Suppressor macrophage treated with lipopolysaccharide for 1 hour (primary cell): ENCODE measurements around the gene EFCC1.

Source experiments
- DNase-seq, 3 donors: peaks; one replicate each; pipeline ENCODE4 v3.0.0-alpha.2; 2020 to 2022

Gene EFCC1

DNA sequence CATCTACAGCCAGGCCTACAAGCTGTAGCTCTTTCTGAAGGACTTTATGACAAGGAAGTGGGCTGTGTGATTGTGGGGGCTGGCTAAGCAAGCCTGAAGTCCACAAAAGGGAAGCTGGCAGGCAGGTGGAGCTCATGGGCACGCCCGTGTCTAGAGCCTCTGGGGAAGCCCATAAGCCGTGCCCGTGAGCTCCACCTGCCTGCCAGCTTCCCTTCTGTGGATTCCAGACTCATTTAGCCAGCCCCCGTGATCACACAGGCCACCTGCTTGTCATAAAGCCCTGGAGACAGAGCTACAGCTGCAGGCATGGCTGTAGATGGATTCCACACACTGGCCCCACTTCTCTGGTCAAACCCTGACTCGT is 15.2 kb downstream of the EFCC1 start:
- peak; percentile 36 to 51 (median 41) for DNase-seq

DNA sequence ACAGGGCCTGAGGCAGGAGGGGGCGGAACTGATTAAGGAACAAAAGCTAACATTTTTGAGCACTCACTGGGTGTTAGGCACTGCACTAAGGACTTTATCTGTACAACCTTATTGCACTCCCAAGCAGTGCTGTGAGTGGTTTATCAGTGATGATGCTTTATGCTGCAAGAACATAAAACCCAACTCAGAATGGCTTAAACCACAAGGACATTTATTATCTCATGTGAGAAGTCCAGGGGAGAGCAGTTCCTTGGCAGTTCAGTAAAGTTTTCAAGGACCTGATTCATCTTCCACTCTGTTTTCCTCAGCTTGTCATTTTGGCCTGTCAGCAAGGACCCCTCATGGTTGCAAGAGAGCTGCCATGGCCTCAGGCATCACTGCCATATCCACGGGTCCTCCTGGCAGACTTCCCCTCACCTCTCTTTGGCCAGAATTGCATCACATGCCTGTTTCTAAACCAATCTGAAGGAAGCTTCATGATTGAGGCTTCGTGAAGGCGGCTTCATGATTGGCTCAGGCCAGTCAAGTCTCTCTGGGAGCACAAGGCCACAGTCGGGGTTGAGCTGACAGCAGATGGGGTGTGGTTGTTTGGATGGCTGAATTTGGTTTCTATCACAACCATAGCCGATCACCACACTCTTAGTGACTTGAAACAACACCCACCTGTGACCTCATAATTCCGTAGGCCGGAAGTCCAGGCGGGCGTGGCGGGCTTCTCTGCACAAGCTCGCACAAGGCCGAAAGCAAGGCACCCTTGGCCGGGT is 15.8 kb downstream of the EFCC1 start:
- no peak for DNase-seq

DNA sequence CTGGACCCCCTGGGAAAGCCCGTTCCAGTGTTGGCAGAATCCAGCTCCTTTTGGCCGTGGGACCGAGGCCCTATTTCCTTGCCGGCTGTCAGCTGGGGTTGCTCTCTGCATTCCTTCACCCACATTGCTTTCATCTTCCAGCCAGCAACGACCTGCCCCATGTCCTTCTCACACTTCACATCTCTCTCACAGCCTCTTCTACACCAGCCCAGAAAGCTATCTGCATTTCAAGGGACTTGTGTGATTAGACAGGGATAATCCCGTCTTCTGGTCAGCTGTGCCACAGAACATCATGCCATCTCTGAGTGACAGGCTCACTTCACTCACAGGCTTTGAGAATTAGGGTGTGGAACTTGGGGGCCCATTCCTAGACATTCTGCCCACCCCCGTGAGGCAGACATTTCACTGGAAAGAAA is 16.4 kb downstream of the EFCC1 start:
- DNase-seq: no peak

DNA sequence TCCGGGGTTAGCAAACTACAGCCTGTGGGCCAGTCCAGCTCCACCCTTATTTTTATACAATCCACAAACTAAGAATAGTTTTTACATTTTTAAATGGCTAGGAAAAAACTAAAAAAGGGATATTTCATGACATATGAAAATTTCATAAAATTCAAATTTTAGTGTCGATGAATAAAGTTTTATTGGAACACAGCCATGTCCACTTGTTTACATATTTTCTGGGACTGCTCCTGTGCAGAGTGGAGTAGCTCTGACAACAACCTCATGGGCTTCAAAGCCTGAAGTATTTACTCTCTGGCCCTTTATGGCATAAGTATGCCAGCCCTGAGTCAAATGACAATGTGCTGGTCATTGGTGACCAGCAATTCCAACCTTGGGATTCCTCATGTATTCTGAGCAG is 17.2 kb downstream of the EFCC1 start:
- no peak for DNase-seq

DNA sequence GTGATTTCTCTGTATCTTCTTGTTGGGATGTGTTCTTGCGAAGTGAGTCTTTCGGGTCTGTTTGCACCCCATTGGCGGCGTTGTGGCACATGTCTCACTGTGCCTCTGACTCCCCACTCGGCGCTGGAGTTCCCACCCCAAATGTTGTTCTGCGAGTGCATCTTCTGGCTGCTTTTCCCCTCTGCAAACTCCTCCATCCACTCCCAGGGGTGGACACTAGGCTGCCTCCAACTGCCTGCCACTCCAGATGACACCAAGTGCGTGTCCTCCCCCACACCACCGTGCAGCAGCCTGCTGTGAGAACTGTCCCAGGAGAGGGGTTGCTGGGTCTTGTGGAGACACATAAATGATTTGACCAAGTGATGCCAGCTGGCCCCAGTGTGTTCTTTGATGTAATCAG is 17.6 kb downstream of the EFCC1 start:
- DNase-seq: no peak

DNA sequence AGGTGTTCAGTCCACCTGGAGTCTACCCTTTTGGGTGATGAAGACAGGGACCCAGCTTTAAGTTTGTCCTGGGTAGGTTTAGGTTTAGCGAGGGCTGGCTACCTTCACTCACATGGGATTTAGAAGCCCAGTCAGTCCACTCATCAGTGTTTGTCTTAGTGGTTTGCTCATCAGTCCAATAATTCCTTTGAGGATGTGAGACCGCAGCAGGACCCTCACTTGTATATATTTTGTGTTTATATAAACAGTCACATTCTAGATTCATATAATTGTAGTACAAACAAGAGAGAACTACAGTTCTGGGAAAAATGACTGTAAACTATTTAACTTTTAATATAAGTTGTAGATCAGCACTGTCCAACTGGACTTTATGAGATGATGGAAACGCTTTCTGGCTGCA is 18.2 kb downstream of the EFCC1 start:
- no peak for DNase-seq

DNA sequence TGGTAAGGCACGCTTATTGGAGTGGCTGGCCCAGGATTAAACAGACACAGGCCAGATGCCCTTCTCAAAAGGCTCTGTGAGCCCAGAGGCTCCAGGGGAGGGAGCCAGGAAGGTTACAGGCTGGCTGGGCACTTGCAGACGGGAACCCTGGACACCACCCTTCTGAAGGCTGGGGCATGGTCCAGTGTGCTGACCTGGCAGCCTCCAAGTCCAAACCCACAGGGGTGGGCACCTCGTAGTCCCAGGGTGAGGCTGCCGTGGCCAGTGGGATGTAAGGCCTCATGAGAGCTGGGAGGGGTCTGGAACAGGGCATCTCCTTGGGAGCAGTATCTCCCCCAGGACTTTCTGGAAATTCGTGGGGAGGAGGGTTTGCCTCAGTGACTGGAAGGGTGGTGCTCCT is 19.6 kb downstream of the EFCC1 start:
- no peak for DNase-seq

DNA sequence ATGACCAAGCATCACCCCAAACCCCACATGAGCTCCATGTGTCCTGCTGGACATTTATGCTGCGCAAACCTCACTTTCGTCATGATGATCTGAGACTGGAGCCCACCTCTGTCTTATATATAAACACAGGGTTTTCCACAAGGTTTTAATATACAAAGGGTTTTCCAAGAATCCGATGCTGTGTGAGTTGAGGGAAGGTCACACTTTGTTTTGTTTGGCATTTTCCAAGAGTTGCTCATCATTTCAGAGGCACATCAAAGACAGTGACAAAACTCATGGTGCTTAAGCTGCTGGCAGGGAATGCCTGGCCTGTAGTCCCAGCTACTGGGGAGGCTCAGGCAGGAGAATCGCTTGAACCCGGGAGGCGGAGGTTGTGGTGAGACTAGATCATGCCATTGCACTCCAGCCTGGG is 20.0 kb downstream of the EFCC1 start:
- no peak for DNase-seq

DNA sequence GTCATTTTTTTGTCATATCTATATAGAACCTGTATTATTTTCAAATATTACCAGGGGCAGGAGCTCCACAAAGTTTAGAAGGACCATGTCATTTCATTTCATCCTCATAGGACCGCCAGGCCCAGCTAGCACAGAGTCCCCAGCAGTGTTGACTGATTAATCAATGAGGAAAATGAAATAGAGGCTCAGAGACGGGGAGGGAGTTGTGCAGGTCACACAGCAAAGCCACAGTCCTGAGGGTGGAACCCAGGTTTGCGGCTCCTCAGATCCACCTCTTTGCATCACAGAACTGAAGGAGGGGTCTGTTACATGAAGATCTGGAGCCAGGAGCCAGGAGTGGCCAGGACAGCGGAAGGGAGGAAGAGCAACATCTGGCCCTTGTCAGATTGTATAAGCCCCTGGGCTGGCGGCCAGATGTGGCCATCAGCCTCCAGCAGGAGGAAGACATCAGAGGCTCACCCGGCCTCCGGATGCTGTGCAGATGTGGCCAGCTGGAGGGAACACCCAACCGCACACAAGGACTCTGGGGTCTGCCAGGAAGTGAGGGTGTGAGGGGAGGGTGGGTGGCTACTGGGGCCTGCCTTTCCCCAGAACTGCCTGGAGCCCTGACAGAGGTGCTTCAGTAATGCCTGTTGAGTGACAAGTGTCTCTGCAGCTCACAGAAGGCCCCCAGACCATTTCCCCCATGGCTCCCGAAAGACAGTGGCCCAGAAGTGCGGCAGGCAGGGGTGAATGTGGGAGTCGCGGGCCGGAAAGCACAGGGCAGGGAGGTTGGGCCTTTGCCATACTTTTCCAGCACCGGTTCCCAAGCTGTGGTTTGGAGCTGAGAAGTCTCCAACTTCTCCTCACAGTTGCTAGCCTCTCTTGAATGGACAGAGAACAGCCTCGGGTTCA is 21.3 kb downstream of the EFCC1 start:
- DNase-seq: no peak

DNA sequence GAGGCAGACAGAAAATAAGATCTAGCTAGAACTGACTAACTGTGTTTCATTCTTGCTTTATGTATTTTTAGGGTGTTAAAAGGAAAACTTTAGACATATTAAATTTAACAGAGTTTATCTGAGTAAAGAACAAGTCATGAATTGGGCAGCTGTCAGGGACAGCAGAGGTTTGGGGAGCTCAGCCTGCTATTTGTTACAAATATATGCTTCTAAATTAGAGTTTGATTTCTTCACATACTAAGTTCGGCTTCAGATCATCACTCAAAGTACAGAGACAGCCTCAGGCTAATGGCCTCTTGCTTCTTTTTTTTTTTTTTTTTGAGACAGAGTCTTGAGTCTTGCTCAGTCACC is 21.9 kb downstream of the EFCC1 start:
- DNase-seq: no peak

DNA sequence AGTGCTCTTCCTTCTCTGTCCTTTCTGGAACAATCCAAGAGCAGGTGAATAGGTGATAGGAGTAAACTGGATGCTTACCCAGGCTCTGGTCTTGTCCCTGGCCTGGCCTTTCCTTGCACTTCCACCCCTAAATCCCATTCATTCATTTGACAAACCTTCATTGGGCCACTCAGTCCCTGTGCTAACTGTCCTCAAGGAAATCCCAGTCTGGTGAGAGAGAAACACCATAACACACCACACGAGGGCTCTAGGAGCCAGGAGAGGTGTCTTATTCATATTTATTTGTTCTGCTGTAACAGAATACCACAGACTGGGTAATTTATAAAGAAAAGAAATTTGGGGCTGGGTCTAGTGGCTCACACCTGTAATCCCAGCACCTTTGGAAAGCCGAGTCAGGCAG is 22.8 kb downstream of the EFCC1 start:
- DNase-seq: no peak

DNA sequence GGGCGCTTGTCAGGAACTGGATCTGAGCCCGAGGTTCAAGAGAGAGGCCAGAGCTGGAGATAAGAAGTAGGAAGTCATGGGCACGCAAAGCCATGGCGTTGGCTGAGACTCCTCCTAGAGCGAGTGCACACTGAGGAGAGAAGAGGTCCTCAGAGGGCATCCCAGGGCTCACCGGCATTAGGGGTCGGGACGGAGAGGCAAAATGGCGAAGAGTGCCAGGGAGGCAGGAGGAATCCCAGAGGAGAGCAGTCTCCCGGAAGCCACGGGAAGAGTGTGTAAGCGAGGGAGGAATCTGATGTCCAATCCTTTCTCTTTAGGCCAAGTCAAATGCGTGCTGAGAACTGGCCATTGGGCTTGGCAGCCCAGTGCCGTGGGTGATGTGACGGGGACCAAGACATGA is 24.0 kb downstream of the EFCC1 start:
- DNase-seq: no peak

DNA sequence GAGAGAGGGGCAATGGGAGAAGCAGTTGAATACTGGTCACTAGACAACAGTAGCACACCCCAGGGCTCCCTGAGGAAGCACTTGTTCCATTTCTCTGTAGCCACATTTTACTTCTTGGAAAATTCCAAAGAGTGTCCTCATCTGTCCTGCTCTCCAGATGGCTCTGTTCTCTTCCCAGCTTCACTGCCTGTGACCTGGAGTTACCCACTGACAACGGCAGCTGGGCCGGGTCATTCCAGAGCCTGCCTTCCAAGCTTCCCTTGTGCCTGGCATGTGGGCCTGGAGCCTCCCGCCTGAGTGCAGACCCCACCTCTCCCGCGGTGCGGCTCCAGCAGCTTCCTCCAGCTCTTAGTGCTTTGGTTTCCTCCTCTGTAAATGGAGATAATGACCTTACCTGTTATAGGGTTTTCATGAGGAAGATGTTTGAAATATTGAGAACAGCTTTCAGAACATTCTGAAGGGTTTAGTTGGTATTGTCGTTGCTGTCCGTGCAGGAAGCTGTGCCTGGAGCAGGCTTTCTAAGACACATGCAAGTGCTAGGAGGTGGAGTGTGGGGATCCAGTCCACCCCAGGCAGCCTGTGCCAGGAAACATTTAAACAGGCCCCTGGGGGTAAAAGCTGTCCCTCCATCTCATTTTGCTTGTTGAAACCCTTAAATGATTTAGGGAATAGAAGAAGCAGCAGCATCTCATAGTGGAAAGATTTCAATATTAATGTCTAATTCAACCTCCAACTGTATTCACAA is 24.8 kb downstream of the EFCC1 start:
- no peak for DNase-seq

DNA sequence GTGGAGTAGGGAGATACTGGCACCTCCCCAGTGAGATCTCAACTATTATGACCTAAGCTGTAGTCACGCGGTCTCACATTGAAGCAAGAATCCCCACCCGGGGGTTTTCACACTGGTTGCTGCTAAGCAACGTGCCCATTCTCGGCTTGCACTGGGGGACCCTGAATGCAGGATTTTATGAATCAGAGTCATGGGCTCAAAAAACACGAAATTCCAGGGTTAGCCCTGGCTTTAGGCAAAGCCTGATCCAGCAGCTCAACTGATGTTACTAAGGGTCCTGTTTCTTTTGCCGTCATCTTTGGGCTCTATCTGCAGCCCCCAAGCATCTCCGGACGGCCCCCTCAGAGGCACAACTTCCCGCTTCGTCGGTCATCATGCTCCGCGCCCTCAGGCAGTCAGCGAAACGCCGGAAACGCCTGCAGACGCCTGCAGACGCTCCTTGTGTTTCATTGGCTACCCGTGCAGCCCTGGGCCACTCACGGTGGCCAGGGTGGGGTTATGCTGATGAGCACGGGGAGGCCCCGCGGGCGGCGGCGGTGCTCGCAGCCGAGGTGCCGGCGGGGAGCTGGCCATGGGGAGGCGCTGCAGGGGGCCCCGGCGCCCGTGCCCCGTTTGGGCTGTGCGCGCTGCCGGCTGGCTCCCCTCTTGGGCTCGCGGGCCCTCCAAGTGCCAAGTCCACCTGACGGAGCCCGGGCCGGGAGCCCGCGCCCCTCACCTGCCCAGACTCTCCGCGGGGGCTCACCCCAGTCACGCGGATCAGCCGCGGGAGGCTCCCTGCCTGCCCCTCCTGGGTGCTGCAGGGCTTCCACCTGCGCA is 25.8 kb downstream of the EFCC1 start:
- DNase-seq: peak; percentile 92 to 96 (median 93)

DNA sequence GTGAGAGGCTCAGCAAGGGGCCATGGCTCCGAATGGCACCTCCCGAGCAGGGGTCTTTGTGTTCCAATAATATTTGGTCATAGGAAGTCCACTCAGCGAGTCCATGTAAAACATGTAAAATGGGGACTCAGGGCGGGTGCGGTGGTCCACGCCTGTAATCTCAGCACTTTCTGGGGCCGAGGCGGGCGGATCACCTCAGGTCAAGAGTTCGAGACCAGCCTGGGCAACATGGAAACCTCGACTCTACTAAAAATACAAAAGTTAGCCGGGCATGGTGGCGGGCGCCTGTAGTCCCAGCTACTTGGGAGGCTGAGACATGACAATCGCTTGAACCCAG is 26.4 kb downstream of the EFCC1 start:
- DNase-seq: no peak

DNA sequence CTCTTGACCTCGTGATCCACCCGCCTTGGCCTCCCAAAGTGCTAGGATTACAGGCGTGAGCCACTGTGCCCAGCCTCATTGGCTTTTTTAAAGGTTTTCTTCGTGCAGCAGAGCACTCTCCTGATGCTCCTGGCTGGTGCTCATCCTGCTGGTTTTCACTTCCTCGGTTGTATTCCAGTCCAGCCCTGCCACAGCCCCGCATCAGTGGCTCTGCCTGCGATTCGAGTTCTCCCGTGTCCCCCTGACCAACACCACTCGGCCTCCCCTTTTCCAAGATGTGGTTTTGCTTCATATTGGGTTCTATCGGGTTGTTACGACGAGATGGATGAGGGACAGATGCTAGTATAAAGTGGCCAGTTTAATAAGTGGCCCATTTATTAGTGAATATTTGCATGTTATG is 27.8 kb downstream of the EFCC1 start:
- DNase-seq: no peak

DNA sequence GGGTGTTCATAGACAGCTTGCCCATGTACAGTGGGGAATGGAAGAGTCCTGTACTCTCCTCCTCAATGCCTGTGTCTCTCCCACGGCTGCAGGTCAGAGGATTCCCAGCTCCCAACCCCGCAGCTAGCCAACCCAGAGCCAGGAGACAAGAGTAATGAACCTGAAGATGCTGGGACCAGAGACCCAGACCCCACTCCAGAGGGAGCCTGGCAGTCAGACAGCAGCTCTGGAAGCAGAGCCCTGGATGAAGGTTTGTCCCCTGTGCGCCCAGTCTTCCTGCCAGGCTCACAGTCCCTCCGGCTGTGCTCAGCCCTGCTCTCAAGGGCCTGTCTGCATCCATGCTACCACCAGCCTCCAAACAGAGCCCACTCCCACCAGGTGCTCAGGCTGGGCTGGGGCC is 29.5 kb downstream of the EFCC1 start:
- DNase-seq: no peak

DNA sequence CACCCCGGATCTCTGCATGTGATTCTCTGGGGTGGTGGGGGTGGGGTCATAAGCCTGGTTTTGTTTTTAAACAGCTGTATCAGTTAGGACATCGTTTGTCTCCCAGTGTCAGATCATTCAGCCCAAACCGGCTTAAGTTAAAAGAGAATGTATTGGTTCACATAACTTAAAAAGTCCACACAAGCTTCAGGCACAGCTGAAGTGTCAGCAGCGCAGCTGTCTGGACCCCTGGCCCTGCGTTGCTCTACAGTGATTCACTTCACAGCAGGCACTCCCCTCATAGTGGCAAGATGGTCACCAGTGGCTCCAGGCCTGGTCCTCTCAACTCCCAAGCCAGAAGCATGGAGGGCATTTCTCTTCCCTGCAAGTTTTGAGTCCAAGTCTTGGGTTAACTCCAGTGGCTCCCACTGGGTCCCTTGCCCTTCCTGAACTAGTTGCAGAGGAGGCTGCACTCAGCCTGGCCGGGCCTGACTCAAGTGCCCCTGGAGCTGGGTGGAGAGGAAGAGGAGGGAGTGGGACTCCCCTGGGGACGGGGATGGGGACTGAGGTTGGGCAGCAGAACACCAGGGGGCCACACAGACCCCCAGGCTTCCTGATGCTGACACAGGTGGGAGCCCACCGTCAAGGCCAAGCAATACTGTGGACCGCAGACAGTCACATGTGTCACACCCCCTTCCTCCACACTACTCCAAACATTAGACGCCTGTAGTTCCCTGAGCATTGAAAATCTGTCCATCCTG is 30.5 kb downstream of the EFCC1 start:
- no peak for DNase-seq

DNA sequence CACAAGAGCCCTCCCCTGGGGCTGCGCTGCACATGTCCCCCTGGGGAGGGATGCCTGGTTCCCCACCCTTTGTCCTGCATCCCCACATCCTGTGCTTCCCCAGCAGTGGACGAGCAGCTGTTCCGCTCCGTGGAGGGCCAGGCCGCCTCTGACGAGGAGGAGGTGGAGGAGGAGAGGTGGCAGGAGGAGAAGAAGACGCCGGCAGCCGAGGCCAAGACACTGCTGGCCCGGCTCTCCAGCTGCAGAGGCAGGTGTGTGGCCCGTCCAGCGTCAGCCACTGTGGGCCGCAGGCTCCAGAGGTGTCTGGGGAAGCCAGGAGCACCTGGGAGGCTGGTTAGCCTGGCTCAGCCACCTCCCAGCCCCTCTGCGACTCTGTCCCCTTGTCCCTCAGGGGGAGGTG is 31.6 kb downstream of the EFCC1 start:
- DNase-seq: no peak

DNA sequence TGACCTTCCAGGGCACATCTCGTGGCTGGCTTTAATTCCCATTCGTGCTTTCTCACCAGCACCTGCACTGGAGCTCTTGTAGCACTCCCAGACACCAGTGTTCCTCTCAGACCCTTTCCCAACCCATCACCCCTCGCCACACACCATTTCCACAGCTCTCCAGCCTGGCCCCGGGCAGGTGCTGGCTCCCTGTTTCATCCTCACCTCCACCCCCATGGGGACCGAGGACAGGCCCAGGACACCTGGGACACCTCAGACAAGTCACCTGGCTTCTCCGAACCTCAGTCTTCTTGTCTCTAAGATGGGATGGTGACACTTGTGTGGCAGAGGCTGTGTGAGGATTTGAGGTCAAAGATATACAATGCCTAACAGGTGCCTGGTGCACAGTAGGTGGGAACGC is 32.0 kb downstream of the EFCC1 start:
- DNase-seq: no peak

DNA sequence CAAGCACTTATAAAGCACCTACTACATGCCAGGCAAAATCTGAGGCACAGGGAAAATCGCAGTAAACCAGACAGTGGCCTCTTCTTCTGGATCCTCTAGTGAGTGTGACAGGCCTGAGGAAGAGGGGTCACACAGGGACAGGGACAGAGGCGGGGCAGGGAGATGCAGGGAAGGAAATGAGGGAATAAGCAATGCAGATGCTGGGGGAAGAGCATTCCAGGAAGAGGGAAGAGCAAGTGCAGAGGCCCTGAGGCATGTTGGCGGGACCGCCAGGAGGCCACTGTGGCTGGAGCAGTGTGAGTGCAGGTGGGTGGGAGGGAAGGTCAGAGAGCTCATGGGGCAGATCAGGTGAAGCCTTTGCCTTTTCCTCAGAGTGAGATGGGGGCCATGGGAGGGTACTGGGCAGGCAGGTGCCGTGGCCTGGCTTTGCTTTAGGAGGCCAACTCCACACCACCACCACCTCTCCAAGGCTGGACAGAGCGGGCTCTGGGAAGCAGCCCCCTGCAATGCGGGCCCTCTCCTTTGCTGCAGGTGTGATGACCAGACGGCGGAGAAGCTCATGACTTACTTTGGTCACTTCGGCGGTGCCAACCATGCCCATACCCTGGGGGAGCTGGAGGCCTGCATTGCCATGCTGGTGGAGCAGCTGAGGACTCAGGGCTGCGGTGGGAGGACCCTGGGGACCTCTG is 32.7 kb downstream of the EFCC1 start:
- DNase-seq: no peak

DNA sequence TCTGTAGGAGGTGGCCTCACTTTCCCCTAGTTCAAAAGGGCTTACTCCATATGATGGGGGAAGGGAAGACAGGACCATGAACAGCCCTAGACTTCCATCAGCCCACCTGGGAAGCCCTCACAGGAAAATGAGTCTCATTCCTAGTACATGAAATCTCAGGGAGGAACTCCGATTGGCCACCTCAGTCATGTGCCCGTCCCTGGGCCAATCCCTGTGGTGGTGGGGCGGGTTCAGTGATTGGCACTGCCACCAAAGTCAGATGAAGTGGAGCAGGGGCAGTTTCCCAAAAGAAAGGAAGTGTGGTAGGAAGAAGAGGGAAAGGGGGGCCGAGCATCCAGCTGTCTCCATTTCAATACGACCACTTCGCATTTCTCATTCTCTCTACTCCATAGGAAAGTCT is 33.5 kb downstream of the EFCC1 start:
- DNase-seq: peak in 2 of 3 donors; percentile 23 to 42
